ENCODE measurements around the gene PDPN.

- no peak for TF ChIP-seq EZH2 (IDR thresholded peaks at IDR 0.05; ENCODE audit: insufficient read depth, poor library complexity, severe bottlenecking)
- TF ChIP-seq EZH2phosphoT487 (IDR thresholded peaks at IDR 0.05; ENCODE audit: insufficient read depth, low read depth) = no peak
Measured at GRCh38 chr1:13662493-13662892, 78.9 kb downstream of the PDPN start.
